Measurements from ENCODE around the gene TTC28. TPM values are rescaled to one million over a fixed set of nuclear protein-coding genes. Genes with fewer than 3 reads are reported as not detected.

Gene TTC28
- total and polyA plus RNA-seq, 10 of the 15 experiments (the other 5 are each of a cell fraction or from before 2014, with no cell fraction given): 0.15 to 8.4 (median 1.4) TPM

DNA sequence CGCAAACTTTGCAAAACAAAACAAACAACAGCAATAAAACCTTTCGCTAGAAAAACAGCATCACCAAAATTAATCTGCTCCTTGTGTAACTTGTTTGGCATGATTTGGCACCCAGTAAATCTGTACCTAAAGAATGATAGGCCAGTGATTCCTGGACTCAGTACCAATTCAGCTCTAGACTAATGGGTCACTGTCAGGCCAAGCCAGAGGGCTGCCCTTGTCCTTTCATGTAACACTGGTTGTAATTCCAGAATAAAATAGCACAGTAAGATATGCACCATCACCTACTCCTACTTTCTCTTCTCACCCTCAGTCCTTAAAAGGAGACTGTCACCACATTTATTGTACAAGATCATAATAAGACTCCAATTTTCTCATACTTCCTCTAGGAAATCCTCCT, 419.0 kb downstream of the TTC28 start:
- ChIA-PET CTCF (interaction anchor here (0.5 kb wide), 1 partner anchor 179 kb away, joined by 3 read pairs; no protein-coding TSS in a partner anchor), POLR2A (no interaction called here), RAD21 (ENCODE audit: unreplicated experiment) (no interaction called here), SMC1A (ENCODE audit: uncharacterized antibody, unreplicated experiment) (interaction anchor here (1.0 kb wide), 1 partner anchor 8 kb away, joined by 3 read pairs; no protein-coding TSS in a partner anchor)
- Histone ChIP-seq H3K27me3 (replicated peaks in 1 of 2; ENCODE audit: control insufficient read depth in 2 of 2, insufficient read depth in 2 of 2, low read length in 1 of 2) (no peaks in the 10 kb centered on the region; a peak in 1 of 4 replicates), H3K27ac (ENCODE audit: control insufficient read depth, insufficient read depth) (no peak overlapping the region), H4K20me1 (ENCODE audit: control insufficient read depth, insufficient read depth) (no peaks in the 10 kb centered on the region), H3K36me3 (ENCODE audit: control insufficient read depth in 2 of 2, insufficient read depth in 2 of 2, low read length in 1 of 2) (no peaks in the 10 kb centered on the region), H2AFZ (ENCODE audit: control insufficient read depth, low read depth, low read length) (no peak overlapping the region), H3K9me3 (replicated peaks; ENCODE audit: control insufficient read depth, insufficient read depth, low read length) (no peaks in the 10 kb centered on the region), H3K9ac (ENCODE audit: control insufficient read depth, insufficient read depth, low read length) (no peak overlapping the region), H3K4me1 (ENCODE audit: control insufficient read depth, insufficient read depth, low read length) (no peaks in the 10 kb centered on the region), H3K4me3 (no peak overlapping the region), H3K79me2 (ENCODE audit: control insufficient read depth, insufficient read depth, low read length) (no peaks in the 10 kb centered on the region), H3K4me2 (ENCODE audit: control insufficient read depth, insufficient read depth) (no peak overlapping the region)
- no peak for TF ChIP-seq ETV6 (conservative IDR thresholded peaks at IDR 0.05 in 1 of 2, IDR thresholded peaks at IDR 0.05 in 1 of 2; ENCODE audit: borderline replicate concordance in 1 of 2, low read depth in 1 of 2)
- TF ChIP-seq IKZF1 (conservative IDR thresholded peaks at IDR 0.05): no peak
- TF ChIP-seq, protein P1, sequence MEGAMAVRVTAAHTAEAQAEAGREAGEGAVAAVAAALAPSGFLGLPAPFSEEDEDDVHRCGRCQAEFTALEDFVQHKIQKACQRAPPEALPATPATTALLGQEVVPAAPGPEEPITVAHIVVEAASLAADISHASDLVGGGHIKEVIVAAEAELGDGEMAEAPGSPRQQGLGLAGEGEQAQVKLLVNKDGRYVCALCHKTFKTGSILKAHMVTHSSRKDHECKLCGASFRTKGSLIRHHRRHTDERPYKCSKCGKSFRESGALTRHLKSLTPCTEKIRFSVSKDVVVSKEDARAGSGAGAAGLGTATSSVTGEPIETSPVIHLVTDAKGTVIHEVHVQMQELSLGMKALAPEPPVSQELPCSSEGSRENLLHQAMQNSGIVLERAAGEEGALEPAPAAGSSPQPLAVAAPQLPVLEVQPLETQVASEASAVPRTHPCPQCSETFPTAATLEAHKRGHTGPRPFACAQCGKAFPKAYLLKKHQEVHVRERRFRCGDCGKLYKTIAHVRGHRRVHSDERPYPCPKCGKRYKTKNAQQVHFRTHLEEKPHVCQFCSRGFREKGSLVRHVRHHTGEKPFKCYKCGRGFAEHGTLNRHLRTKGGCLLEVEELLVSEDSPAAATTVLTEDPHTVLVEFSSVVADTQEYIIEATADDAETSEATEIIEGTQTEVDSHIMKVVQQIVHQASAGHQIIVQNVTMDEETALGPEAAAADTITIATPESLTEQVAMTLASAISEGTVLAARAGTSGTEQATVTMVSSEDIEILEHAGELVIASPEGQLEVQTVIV (IDR thresholded peaks at IDR 0.05; ENCODE audit: borderline replicate concordance, partially characterized antibody): no peak
- TF ChIP-seq HDAC2 (IDR thresholded peaks at IDR 0.05): no peak
- TF ChIP-seq, protein P2, sequence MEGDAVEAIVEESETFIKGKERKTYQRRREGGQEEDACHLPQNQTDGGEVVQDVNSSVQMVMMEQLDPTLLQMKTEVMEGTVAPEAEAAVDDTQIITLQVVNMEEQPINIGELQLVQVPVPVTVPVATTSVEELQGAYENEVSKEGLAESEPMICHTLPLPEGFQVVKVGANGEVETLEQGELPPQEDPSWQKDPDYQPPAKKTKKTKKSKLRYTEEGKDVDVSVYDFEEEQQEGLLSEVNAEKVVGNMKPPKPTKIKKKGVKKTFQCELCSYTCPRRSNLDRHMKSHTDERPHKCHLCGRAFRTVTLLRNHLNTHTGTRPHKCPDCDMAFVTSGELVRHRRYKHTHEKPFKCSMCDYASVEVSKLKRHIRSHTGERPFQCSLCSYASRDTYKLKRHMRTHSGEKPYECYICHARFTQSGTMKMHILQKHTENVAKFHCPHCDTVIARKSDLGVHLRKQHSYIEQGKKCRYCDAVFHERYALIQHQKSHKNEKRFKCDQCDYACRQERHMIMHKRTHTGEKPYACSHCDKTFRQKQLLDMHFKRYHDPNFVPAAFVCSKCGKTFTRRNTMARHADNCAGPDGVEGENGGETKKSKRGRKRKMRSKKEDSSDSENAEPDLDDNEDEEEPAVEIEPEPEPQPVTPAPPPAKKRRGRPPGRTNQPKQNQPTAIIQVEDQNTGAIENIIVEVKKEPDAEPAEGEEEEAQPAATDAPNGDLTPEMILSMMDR (IDR thresholded peaks at IDR 0.05 in 2 of 3, conservative IDR thresholded peaks at IDR 0.05 in 1 of 3; ENCODE audit: control insufficient read depth in 2 of 3, extremely low read depth in 1 of 3, insufficient read depth in 1 of 3, low read depth in 3 of 3, low read length in 3 of 3): no peak
- TF ChIP-seq IRF3 (IDR thresholded peaks at IDR 0.05): no peak
- TF ChIP-seq RBBP5 (conservative IDR thresholded peaks at IDR 0.05): no peak
- no peak for TF ChIP-seq HDGF (IDR thresholded peaks at IDR 0.05)
- TF ChIP-seq NBN (IDR thresholded peaks at IDR 0.05): no peak
- TF ChIP-seq SP1 (IDR thresholded peaks at IDR 0.05; ENCODE audit: low read depth, low read length): no peak
- no peak for TF ChIP-seq POLR2A (IDR thresholded peaks at IDR 0.05; ENCODE audit: low read depth, low read length)
- no peak for TF ChIP-seq TCF3 (IDR thresholded peaks at IDR 0.05; ENCODE audit: borderline replicate concordance, insufficient read depth, low read depth, low read length)
- no peak for TF ChIP-seq IRF4 (IDR thresholded peaks at IDR 0.05; ENCODE audit: low read depth, low read length)
- TF ChIP-seq SRF (IDR thresholded peaks at IDR 0.05; ENCODE audit: low read depth in 2 of 2, low read length in 2 of 2): no peak
- TF ChIP-seq, protein P3, sequence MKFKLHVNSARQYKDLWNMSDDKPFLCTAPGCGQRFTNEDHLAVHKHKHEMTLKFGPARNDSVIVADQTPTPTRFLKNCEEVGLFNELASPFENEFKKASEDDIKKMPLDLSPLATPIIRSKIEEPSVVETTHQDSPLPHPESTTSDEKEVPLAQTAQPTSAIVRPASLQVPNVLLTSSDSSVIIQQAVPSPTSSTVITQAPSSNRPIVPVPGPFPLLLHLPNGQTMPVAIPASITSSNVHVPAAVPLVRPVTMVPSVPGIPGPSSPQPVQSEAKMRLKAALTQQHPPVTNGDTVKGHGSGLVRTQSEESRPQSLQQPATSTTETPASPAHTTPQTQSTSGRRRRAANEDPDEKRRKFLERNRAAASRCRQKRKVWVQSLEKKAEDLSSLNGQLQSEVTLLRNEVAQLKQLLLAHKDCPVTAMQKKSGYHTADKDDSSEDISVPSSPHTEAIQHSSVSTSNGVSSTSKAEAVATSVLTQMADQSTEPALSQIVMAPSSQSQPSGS (IDR thresholded peaks at IDR 0.05; ENCODE audit: low read length): no peak
- TF ChIP-seq EZH2 (IDR thresholded peaks at IDR 0.05; ENCODE audit: borderline replicate concordance, control insufficient read depth, low read depth, low read length): no peak
- WGBS (ENCODE audit: insufficient coverage, insufficient replicate concordance, low lambda C conversion rate, missing lambda C conversion rate): 72% methylated on average over 2 of the region's 2 CpGs
- in situ Hi-C loops (cut with MboI) (no loop called here), intact Hi-C loops (cut with micrococcal nuclease; ENCODE audit: unreplicated experiment) (no loop called here)
- ATAC-seq (no peak), DNase-seq (ENCODE audit: low read depth, low spot score) (no peak), FAIRE-seq (no peak)
- BruUV-seq (replicated peaks): no TSS peak

Data from GM12878 (cell line).